ENCODE data around the gene DDX39B.
A peak's percentile ranks its signal among the peaks of the same experiment; 100 is the strongest.
"Not testable (repeated sequence)": the region's sequence is repeated elsewhere in the genome, so short reads cannot be mapped to it uniquely, and the experiment has no call there.

DDX39B gene

DNA sequence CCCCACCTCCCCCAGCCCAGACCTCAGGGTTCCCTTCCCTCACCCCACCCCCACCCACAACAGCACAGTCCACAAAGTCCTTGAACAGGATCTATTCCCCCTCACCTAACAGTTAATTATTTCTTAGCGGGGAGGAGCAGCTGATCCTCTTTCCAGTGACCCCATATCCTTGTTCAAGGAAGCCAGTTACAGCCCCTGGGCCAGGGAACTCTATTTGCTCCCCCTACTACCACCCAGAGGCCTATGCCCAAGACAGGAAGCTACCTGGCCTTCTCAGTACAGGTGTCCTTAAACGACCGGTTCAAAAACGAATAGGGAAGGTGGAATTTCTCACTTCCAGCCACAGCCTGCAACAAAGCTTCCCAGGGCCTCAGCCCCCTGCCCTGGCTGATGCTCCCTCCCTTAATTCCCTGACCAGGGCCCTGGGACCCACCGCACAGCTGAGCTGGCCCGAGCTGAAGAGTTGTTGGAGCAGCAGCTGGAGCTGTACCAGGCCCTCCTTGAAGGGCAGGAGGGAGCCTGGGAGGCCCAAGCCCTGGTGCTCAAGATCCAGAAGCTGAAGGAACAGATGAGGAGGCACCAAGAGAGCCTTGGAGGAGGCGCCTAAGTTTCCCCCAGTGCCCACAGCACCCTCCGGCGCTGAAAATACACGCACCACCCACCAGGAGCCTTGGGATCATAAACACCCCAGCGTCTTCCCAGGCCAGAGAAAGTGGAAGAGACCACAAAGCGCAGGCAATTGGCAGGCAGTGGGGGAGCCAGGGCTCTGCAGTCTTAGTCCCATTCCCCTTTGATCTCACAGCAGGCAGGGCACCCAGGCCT lies 12.3 kb downstream of the DDX39B start:
- DNase-seq (ENCODE audit: low read depth in 1 of 2, low spot score in 1 of 2) = no peak

DNA sequence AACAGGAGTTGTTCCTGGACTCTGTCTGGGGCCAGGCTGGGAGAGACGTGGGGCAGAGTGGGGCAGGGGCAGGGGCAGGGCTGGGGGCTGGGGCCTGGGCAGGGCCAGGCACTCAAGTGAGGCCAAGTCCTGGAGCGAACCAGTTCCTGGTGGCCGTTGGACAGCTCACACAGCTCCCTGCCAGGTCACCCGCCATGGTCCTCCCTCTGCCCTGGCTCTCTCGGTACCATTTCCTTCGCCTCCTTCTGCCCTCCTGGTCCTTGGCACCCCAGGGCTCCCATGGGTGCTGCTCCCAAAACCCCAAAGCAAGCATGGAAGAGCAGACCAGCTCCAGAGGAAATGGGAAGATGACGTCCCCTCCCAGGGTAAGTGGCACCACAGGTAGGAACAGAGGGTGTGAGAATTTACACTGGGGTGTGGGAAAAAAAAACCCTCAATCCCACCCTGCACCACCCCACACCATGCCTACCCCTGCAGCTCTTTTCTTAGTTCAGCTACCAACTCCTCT lies 12.9 kb downstream of the DDX39B start, which contains the start of gene MCCD1:
MCCD1 (plus strand) TSS at position 142 of the 508 bp plus-strand sequence; CDS start at position 195, 53 bp downstream.
- DNase-seq (ENCODE audit: low read depth in 1 of 2, low spot score in 1 of 2) = no peak

DNA sequence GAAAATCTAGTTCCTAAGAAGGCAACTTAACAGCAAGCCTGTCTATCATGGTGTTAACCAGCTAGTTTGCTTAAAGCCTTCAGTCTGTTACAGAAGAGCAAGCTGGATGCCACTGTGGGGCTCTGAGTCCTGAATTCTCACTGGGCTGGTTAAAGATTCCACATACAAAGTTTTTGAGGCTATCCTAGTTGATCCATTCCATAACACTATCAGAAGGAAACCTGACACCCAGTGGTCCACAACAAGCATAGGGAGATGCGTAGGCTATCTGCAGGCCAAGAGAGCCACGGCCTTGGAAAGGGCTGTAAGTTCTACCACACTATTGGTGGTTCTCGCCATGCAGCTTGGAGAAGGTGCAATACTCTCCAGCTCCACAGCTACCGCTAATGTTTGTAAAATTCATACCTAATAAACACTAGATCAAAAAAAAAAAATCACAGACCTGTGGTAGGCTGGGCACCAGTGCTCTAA lies 13.5 kb downstream of the DDX39B start:
- DNase-seq (ENCODE audit: low read depth in 1 of 2, low spot score in 1 of 2) = no peak

DNA sequence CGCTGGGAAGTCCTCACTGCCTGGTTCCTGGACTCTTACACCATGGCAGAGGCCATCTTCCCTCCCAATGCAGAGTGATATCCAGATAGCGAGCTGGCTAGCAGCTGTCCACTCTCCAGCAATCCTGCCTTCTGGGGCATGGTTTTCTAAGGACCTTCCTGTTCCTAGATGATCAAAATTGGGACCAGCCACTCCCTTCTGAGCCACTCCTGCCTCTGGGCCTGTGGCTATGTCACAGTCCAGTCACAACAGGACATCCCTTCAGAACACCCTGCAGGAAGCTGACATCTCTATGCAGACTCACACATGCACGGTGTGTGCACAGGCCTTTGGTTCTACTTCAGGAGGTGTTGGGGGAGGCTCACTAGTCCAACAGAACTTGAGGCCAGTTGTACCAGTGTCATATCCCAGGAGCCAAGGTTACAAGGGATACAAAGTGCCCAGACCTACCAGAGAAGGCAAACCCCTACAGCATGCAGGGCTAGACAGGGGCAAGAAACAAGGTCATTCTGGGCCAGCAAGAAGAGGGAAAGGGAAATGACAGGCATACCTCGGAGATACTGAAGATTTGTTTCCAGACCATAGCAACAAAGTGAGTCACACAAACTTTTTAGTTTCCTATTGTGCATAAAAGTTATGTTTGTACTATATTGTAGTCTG lies 15.7 kb downstream of the DDX39B start:
- no peak for DNase-seq (ENCODE audit: low read depth in 1 of 2, low spot score in 1 of 2)

DNA sequence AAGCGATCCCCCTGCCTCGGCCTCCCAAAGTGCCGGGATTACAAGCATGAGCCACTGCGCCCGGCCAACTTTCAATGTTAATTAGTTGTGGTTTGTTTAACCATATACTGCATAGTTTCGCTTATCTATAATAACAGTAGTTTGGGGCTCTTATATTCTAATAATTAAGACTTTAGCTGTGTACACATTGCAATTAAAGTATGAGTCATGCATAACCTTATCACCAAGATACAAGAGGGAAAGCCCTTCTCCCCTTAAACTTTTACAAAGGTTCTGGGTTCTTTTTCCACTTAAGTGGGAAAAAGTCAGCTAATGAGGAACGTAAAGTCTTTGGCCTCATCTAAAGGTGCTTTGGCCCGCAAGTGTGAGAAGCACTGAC lies 16.3 kb downstream of the DDX39B start:
- DNase-seq (ENCODE audit: low read depth in 1 of 2, low spot score in 1 of 2) = no peak

DNA sequence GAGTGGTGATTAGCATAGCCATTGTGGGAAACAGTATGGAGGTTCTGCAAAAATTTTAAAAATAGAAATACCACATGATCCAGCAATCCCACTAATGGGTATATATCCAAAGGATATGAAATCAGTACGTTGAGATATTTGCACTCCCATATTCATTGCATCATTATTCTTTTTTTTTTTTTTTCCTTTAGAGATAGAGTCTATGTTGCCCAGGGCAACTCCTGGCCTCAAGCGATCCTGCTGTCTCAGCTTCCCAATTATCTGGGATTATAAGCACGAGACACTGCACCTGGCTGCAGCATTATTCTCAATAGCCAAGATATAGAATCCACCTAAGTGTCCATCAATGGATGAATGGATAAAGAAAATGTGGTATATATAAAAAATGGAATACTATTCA lies 20.0 kb downstream of the DDX39B start:
- DNase-seq (ENCODE audit: low read depth in 1 of 2, low spot score in 1 of 2) = no peak

DNA sequence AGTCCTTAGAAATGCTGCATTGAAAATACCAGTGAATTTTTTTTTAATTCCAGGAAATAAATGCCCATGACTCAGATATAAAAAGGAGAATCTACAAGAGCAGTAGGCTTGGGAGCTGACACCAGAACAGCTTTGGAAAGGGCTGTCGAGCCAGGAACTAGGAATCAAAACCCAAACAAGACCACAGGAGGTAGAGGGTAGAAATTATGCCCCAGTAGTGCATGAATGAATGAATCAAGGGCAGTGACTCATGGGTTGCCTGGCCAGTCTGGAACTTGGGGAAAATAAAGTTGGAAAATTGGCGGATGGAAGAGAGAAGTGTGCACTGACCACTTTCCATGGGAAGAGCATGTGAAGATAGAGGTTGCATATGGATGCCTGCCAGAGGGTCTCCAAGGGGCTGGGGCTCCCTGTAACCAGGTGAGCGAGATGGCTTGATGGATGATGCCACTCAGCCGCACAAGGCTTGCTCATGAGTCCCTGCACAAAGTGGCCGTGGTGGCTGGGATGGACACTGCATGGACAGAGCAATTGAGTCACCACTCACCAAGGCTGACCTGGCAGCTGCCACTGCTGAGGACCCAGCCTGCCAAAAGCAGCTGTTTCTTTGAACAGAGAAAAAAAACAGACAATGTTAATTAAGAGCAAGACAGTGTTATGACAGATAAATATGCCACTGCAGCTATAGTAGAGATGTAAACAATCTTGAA lies 28.2 kb downstream of the DDX39B start:
- DNase-seq (ENCODE audit: low read depth in 1 of 2, low spot score in 1 of 2) = no peak

DNA sequence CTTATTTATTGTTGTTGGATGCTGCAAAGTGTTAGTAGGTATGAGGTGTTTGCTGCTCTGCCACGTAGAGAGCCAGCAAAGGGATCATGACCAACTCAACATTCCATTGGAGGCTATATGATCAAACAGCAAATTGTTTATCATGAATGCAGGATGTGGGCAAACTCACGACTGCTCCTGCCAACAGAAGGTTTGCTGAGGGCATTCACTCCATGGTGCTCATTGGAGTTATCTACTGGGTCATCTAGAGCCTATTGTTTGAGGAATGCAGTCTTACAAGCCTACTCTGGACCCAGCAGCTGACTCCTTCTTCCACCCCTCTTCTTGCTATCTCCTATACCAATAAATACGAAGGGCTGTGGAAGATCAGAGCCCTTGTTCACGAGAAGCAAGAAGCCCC lies 31.8 kb downstream of the DDX39B start:
- DNase-seq (ENCODE audit: low read depth in 1 of 2, low spot score in 1 of 2) = no peak

DNA sequence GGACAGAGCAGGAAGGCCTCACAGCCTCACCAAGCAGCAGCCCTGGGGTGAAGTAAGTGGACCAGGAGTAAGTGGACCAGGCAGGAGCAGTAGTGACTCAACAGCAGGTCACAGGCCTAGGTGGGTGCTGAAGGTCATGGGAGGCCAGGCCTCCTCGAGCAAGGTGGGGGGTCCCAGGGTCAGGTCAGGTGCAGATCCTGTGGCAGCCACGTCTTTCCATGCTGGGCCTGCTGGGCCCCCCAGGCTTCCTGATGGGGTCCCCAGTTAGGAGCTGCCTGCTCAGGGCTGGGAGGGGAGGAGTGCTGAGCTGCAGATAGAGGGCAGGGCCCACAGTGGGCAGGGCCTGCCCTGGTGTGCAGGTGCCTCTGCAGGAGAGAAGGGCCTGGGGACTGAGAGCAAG lies 32.8 kb downstream of the DDX39B start:
- not testable (repeated sequence) for DNase-seq (ENCODE audit: low read depth in 1 of 2, low spot score in 1 of 2)

DNA sequence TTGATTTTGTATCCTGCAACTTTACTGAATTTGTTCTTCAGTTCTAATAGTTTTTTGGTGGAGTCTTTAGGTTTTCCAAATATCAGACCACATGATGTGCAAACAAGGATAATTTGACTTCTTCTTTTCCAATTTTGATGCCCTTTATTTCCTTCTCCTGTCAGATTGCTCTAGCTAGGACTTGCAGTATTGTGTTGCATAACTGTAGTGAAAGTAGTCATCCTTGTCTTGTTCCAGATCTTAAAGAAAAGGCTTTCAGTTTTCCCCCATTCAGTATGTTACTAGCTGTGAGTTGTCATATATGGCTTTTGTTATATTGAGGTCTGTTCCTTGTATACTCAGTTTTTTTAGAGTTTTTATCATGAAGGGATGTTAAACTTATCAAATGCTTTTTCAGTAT lies 39.2 kb downstream of the DDX39B start:
- DNase-seq (ENCODE audit: low read depth in 1 of 2, low spot score in 1 of 2) = no peak

DNA sequence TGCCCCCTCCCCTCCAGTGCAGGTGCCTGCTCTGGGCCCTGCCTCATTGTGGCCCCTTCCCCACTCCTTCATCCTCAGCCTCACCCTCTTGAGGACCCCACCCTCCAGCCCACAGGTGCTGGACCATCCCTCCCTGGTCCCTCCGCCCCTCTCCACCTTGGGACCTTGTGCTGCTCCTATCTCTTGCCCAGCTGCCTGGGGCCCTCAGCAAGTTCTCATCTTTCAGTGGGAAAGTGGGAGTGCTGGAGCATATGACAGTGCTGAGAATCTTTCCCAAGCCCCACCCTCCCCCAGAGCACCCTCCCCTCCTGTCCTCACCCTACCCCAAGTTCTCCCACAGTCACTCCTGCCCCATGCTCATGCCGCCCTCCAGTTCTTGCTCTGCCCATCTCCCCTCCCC lies 42.2 kb downstream of the DDX39B start:
- not testable (repeated sequence) for DNase-seq (ENCODE audit: low read depth in 1 of 2, low spot score in 1 of 2)

DNA sequence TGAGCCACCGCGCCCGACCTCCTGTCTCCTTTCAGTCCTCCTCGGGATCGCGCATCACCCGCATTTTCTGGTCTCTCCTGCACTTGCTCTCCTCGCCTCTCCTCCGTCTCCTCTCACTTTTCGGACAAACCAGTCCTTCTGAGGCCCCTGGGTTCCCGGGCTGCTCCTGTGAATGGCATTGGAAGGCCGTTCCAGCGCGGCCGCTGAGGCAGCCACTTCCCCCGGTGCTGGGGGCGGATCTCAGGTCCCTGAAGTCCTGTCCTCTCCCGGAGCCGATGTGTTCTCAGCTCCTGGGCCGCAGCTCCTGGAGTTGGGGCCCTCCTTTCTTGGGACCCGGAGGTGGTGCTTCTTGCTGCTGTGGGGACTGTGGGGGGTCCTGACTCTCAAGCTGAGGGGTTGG lies 43.1 kb downstream of the DDX39B start:
- no peak for DNase-seq (ENCODE audit: low read depth in 1 of 2, low spot score in 1 of 2)

DNA sequence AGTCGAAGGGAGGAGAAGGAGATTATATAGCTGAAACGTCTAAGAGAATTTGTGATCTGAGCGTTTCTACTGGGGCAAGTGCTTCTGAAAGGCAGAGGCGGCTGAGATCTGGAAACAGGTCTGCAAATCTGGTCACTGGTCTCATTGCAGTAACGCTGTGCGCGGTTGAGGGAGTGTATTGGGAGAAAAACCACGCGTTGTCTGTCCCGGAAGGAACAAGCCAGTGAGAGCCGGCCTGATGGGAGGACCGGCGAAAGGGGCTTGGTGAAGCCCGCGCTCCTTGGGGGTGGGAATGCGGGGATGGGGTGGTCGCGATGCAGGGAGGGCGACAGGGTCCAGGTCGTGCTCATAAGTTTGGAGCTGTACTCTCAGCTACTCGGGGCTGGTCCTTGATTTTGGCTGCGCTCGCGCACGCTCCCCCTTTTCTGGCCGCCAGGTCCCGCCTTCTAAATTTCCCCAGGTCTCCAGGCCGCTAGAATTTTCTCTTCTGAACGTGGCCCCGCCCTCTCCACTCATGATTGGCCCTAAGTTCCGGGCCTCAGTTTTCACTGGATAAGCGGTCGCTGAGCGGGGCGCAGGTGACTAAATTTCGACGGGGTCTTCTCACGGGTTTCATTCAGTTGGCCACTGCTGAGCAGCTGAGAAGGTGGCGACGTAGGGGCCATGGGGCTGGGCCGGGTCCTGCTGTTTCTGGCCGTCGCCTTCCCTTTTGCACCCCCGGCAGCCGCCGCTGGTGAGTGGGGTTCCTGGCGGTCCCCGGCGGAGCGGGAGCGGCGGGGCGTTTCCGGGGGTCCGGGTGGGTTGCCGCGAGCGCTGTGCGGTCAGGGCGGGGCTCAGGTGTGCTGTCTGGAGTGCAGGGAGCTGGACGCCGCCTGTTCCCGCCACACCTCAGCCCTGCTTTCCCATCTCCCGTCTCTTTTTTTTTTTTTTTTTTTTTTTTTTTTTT lies 44.0 kb downstream of the DDX39B start, which contains the start of gene MICB:
MICB (plus strand) TSS at position 615 of the 946 bp plus-strand sequence; CDS start at position 664, 49 bp downstream.
- peak; percentile 61 to 77 for DNase-seq (ENCODE audit: low read depth in 1 of 2, low spot score in 1 of 2)

DNA sequence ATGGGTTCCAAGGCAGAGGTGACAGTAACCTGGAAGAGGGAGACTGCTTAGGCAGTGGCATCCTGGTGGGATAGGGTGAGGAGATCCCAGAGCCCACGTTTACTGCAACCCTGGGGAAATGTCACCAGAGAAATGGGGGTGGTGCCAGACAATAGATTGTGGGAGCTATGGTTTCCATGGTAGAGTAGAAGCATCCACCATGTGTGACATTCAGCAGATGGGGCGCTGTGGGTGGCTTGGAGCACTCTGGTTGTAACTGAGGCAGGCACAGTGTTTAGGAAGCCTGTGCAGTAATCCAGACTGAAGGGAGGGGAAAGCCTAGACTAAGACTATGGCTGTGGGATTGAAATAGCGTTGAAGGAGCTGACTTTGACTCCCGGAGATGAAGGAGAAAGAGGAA lies 45.0 kb downstream of the DDX39B start:
- not testable (repeated sequence) for DNase-seq (ENCODE audit: low read depth in 1 of 2, low spot score in 1 of 2)

DNA sequence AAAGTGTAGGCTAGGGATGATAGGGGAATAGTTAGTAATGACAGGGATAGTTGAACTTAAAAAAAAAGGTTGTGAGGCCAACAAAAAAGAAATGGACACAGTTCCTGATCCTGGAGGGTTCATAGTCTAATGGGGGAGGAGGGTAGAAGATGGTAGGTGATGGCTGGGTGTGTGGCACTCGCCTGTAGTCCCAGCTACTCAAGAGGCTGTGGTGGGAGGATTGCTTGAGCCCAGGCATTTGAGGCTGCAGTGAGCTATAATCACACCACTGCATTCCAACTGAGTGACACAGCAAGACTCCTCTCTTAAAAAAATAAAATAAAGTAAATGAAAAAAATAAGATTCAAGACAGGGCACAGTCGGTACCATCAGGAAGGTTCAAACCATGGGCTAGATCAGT lies 46.2 kb downstream of the DDX39B start:
- no peak for DNase-seq (ENCODE audit: low read depth in 1 of 2, low spot score in 1 of 2)

DNA sequence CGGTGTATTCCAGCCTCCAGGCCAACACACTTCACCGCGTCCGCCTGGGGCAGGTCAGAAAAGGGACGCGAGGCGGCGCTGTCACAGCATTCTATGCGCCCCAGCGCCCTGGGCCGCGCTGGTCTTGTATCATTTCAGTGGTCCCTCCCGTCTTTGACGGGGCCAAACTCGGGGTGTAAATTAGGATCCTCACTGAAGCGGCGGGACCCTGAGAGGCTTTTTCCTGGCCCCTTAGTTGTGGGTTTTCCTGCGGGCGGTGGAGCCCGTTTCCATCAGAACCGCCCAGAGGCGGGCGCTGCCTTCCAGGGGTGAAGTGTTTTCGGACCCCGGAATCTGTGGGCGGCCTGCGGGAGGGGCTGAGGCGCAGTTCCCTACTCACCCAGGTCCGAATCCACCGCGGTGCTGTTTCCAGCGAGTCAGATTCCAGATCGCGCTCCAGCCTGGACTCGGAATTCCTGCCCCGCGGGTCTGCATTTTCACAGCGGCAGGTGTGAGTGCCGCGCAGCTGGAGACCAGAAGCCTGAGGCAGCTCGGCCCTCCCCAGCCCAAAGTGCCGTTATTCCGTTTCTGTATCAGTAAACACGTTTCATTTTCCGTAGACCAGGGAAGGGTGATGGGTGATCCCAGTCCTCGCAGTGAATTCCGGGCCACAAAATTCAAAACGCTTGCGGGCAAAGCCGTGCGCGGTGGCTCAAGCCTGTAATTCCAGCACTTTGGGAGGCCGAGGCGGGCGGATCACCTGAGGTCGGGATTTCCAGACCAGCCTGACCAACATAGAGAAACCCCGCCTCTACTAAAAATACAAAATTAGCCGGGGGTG lies 47.7 kb downstream of the DDX39B start:
- DNase-seq (ENCODE audit: low read depth in 1 of 2, low spot score in 1 of 2) = peak; percentile 63 to 71

DNA sequence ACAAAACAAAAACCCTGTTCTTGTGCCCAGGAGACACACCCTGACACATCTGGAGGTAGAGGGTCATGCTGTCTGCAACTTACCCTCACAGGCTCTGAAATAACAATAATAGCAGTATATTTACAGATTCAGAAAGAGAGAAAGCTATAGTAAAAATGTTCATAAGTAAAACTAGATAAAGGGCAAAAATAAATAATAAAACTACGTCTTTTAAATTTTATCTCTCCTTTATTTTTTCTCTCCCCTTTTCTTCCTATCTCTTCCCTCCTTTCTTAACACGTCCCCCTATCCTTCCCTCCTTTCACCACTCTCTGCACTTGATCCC lies 48.3 kb downstream of the DDX39B start:
- DNase-seq (ENCODE audit: low read depth in 1 of 2, low spot score in 1 of 2) = not testable (repeated sequence)

DNA sequence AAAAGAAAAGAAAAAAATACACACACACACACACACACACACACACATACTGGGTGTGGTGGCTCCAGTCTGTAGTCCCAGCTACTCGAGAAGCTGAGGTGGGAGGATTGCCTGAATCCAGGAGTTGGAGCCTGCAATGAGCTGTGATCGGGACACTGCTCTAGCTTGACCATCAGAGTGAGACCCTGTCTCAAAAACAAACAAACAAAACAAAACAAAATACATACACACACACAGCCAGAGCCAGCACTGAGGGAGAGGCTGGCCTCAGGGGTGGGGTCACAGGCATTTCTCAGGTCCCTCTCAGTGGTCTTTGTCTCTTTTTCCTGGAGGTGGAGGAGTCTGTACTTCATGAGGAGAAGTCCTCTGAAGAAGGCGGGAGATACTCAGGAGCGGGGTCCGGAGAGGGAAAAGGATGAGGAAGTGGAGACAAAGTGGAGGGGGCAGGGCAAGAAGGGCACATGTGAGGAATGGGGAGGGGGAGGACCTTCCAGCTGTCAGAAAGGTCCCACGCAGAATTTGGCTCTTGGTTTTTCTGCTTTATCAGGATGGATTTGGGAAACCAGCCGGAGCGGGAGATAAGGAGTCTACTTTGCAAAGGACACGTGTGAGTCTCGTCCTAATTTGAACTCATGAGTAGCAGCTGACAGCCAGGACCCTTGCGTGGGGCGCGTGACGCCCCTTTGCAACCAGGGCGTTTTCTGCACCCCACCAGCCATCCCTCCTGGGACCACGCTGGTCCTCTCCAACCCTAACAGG lies 51.5 kb downstream of the DDX39B start:
- no peak for DNase-seq (ENCODE audit: low read depth in 1 of 2, low spot score in 1 of 2)

DNA sequence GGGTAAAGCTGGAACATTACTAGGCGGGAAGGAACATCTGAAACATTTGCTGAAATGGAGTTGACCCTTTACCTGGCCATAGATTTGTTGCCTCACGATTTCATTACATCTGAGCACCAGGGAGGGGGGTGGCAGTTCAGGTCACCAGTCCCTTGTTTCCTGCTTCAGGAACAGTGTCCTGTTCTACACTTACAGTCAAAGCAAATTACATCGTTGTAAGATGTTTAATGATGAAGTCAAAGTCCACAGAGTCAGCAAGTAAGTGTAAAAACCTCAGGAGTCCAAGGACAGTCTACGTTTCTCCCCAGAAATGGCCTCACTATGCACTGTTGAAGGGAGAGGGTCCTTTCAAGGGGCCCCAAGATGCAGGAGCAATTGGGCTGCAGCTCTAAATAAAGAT lies 52.7 kb downstream of the DDX39B start:
- DNase-seq (ENCODE audit: low read depth in 1 of 2, low spot score in 1 of 2) = no peak
